ENCODE measurements around the gene CRB3. TPM values are rescaled to one million over a fixed set of nuclear protein-coding genes. Genes with fewer than 3 reads are reported as not detected.

The CRB3 gene
- total and polyA plus RNA-seq, 2 of the 8 experiments (the other 6 are each of a cell fraction or from before 2014, with no cell fraction given) = 21.1 to 24.6 TPM

GRCh38 chr19:6475321-6476108, 11.4 kb downstream of the CRB3 start:
- H3K9ac ChIP-seq (replicated peaks in 1 of 4; ENCODE audit: extremely low read depth in 1 of 4, low read depth in 3 of 4, low read length in 3 of 4) = peak overlapping the region in 2 of 4 experiments; percentile 7 to 29; a peak in 2 of 7 replicates
- H4K91ac ChIP-seq (replicated peaks; ENCODE audit: insufficient read length, low read length) = peak overlapping the region; percentile 38
- CTCF ChIA-PET (ENCODE audit: partially characterized antibody) = interaction anchor here (0.7 to 1.7 kb wide), 5 partner anchors 13 to 256 kb away, joined by 3 to 6 read pairs (median 5); partner anchors contain the start of genes SLC25A23 and TUBB4A
- no peak for TF ChIP-seq NANOG (IDR thresholded peaks at IDR 0.05; ENCODE audit: insufficient read depth, low read depth, low read length, poor library complexity, severe bottlenecking)
- no peak for TF ChIP-seq HDAC6 (IDR thresholded peaks at IDR 0.05; ENCODE audit: low read depth, low read length)
- TF ChIP-seq MAX (IDR thresholded peaks at IDR 0.05) = peak; percentile 67
- TF ChIP-seq TAF1 (IDR thresholded peaks at IDR 0.05; ENCODE audit: low read depth, low read length) = peak; percentile 22; the same call in 1 of the 2 replicates
- no peak for TF ChIP-seq JUN (IDR thresholded peaks at IDR 0.05; ENCODE audit: low read depth, low read length)
- peak; percentile 82 for TF ChIP-seq CREB1 (IDR thresholded peaks at IDR 0.05)
- no peak for TF ChIP-seq ZNF274 (IDR thresholded peaks at IDR 0.05; ENCODE audit: borderline replicate concordance, extremely low read depth, low read length)
- peak; percentile 71 for TF ChIP-seq ASH2L (IDR thresholded peaks at IDR 0.05; ENCODE audit: low read length)
- TF ChIP-seq BACH1 (IDR thresholded peaks at IDR 0.05; ENCODE audit: low read length) = no peak
- no peak for TF ChIP-seq USF2 (IDR thresholded peaks at IDR 0.05; ENCODE audit: low read length)

More at GRCh38 chr19:6475321-6476108, 11.4 kb downstream of the CRB3 start:
- Histone ChIP-seq H3K23me2 (ENCODE audit: low read depth, low read length) (peaks cover 16% of the 10 kb centered on the region), H3K4me1 (replicated peaks in 1 of 4; ENCODE audit: control insufficient read depth in 3 of 4, insufficient read depth in 4 of 4, low read length in 3 of 4) (peaks cover 0 to 12% (median 4%) of the 10 kb centered on the region in 4 experiments; a peak in 5 of 7 replicates), H3K36me3 (ENCODE audit: control insufficient read depth in 2 of 4, insufficient read depth in 4 of 4, low read length in 3 of 4) (no peaks in the 10 kb centered on the region), H3K56ac (replicated peaks; ENCODE audit: insufficient read length, low read depth, low read length) (no peak overlapping the region), H3K27me3 (replicated peaks in 1 of 4; ENCODE audit: control insufficient read depth in 3 of 4, extremely low read depth in 1 of 4, insufficient read depth in 3 of 4, low read length in 3 of 4) (peaks cover 0 to 16% (median 9%) of the 10 kb centered on the region in 4 experiments; a peak in 6 of 7 replicates), H2AFZ (ENCODE audit: low read length) (peak overlapping the region; percentile 96), H3K4ac (replicated peaks; ENCODE audit: insufficient read length, low read depth, low read length) (no peak overlapping the region), H3K4me3 (ENCODE audit: extremely low read depth in 1 of 4, insufficient read depth in 2 of 4, low read depth in 3 of 4, low read length in 4 of 4) (peak overlapping the region; percentile 41 to 71 (median 61)), H3K79me2 (ENCODE audit: control insufficient read depth in 1 of 2, insufficient read depth in 2 of 2, low read length in 2 of 2) (no peaks in the 10 kb centered on the region), H3K4me2 (ENCODE audit: insufficient read depth in 1 of 2, low read depth in 2 of 2, low read length in 2 of 2) (peak overlapping the region; percentile 85 to 99), H4K8ac (ENCODE audit: extremely low read depth, insufficient read depth, low read length) (no peak overlapping the region), H2BK15ac (ENCODE audit: low read length) (peak overlapping the region; percentile 75; the same call in 1 of the 2 replicates), H3K27ac (ENCODE audit: low read depth, low read length) (no peak overlapping the region), H4K5ac (ENCODE audit: insufficient read length, low read depth, low read length) (no peak overlapping the region), H2AK5ac (ENCODE audit: low read depth, low read length) (no peak overlapping the region), H3K9me3 (ENCODE audit: insufficient read depth in 2 of 2, low read depth in 1 of 2, low read length in 1 of 2) (no peaks in the 10 kb centered on the region), H3K18ac (ENCODE audit: extremely low read depth, low read length) (peak overlapping the region; percentile 44; the same call in 1 of the 2 replicates), H2BK20ac (ENCODE audit: low read length) (no peak overlapping the region), H3K14ac (ENCODE audit: insufficient read length) (no peak overlapping the region), H2BK5ac (ENCODE audit: low read depth, low read length) (0 out of 2 replicates have a peak overlapping the region, but pooled peaks have one; percentile 18), H3K79me1 (ENCODE audit: low read depth, low read length) (no peaks in the 10 kb centered on the region), H4K20me1 (replicated peaks in 1 of 2; ENCODE audit: control insufficient read depth in 1 of 2, insufficient read depth in 2 of 2, low read length in 2 of 2) (peaks cover 0 to 3% of the 10 kb centered on the region in 2 experiments), H2BK12ac (ENCODE audit: low read depth, low read length) (peak overlapping the region; percentile 92; the same call in 1 of the 2 replicates), H3K23ac (ENCODE audit: insufficient read length) (no peak overlapping the region), H2BK120ac (replicated peaks; ENCODE audit: low read depth, low read length) (no peak overlapping the region)
- POLR2A ChIA-PET (ENCODE audit: partially characterized antibody) = interaction anchor here (1.0 to 1.6 kb wide), 8 partner anchors 9 to 114 kb away, joined by 3 to 9 read pairs (median 4); partner anchors contain the start of genes CRB3 and KHSRP
- DNase-seq (ENCODE audit: low read depth in 1 of 2, low spot score in 2 of 2) (peak in 1 of 2 experiments; percentile 82), FAIRE-seq (no peak)
- WGBS, 2 experiments (ENCODE audit: extremely low coverage in 1 of 2, insufficient coverage in 1 of 2, insufficient read length in 1 of 2, insufficient replicate concordance in 2 of 2, low coverage in 1 of 2, low lambda C conversion rate in 2 of 2, missing lambda C conversion rate in 1 of 2) = 5% methylated on average over 42 of the region's 52 CpGs; no CpG with 5 or more reads in 1 of the 2 experiments

Measured in H1 (cell line).